HepG2 (cell line): Measurements from ENCODE around the gene SPATA32. TPM values are rescaled to one million over a fixed set of nuclear protein-coding genes. Genes with fewer than 3 reads are reported as not detected.
A peak's percentile ranks its signal among the peaks of the same experiment; 100 is the strongest.

ENCODE experiments used
- ADNP ChIP-seq: sonication (generic); formaldehyde crosslinking; IDR thresholded peaks from 2 replicates; pipeline ENCODE4 v1.4.0; 2020; ENCODE audit warnings: missing genetic modification reagents
- CEBPG ChIP-seq: IDR thresholded peaks from 2 replicates; pipeline ENCODE4 v1.6.1; 2016
- RAD51 ChIP-seq: fragments of 450-650 bp; IDR thresholded peaks from 2 replicates; pipeline ENCODE4 v1.6.1; 2016; ENCODE audit warnings: borderline replicate concordance
- ZNF44 ChIP-seq: sonication (generic); formaldehyde crosslinking; IDR thresholded peaks from 2 replicates; pipeline ENCODE4 v1.5.1; 2020; ENCODE audit warnings: mild to moderate bottlenecking, missing genetic modification reagents
- ZNF577 ChIP-seq: sonication (generic); formaldehyde crosslinking; IDR thresholded peaks from 2 replicates; pipeline ENCODE4 v1.4.0; 2020; ENCODE audit warnings: mild to moderate bottlenecking, low read depth, missing genetic modification reagents, borderline replicate concordance
- ZNF720 ChIP-seq: sonication (generic); formaldehyde crosslinking; IDR thresholded peaks from 2 replicates; pipeline ENCODE4 v1.4.0; 2020; ENCODE audit warnings: missing genetic modification reagents
- ZSCAN22 ChIP-seq: sonication (generic); formaldehyde crosslinking; IDR thresholded peaks from 2 replicates; pipeline ENCODE4 v1.4.0; 2020; ENCODE audit warnings: mild to moderate bottlenecking, missing genetic modification reagents
- ZUFSP ChIP-seq: sonication (generic); formaldehyde crosslinking; IDR thresholded peaks from 2 replicates; pipeline ENCODE4 v1.9.0; 2021; ENCODE audit warnings: missing genetic modification reagents, mild to moderate bottlenecking, borderline replicate concordance
- polyA plus RNA-seq, 8 experiments: library from polyadenylated mRNA; depleted of rRNA in 3 of 8; stranded (reverse) in 7 of 8; unstranded in 1 of 8; fragments of >200 nt; fragmentation: Illumina TruSeq in 4 of 8; extraction: Trizol in 4 of 8; gene quantifications; 2 replicates each; pipeline versions ENCODE4 v1.2.1 to v1.2.3, GENCODE V29; 2011 to 2016; ENCODE audit warnings: low read depth in 4 of 8, missing spikeins in 1 of 8, mixed read lengths in 1 of 8; ENCODE audit not compliant: insufficient read depth in 1 of 8
- total RNA-seq, 5 experiments: library from RNA; depleted of rRNA; stranded (reverse); fragments of >200 nt; fragmentation: Illumina TruSeq; extraction: Trizol; gene quantifications; 2 replicates each; pipeline ENCODE4 v1.2.3, GENCODE V29; 2016; ENCODE audit warnings: low read depth in 1 of 5
- TF ChIP-seq, protein P1 (sequence below): sonication (generic); formaldehyde crosslinking; IDR thresholded peaks from 2 replicates; pipeline ENCODE4 v1.5.0; 2020; ENCODE audit warnings: mild to moderate bottlenecking, missing genetic modification reagents, borderline replicate concordance
- TF ChIP-seq, protein P2 (sequence below): sonication (generic); formaldehyde crosslinking; IDR thresholded peaks from 2 replicates; pipeline ENCODE4 v1.4.0; 2020; ENCODE audit warnings: mild to moderate bottlenecking, missing genetic modification reagents
- TF ChIP-seq, protein P3 (sequence below): sonication (generic); formaldehyde crosslinking; IDR thresholded peaks from 2 replicates; pipeline ENCODE4 v1.8.1; 2023; ENCODE audit warnings: missing genetic modification reagents, inconsistent platforms, borderline replicate concordance
- TF ChIP-seq, protein P4 (sequence below): sonication (generic); formaldehyde crosslinking; IDR thresholded peaks from 2 replicates; pipeline ENCODE4 v1.5.0; 2020; ENCODE audit warnings: missing genetic modification reagents

SPATA32 gene
- total and polyA plus RNA-seq, 2 of the 13 experiments (the other 11 are each of a cell fraction or from before 2014, with no cell fraction given), result not detected

DNA sequence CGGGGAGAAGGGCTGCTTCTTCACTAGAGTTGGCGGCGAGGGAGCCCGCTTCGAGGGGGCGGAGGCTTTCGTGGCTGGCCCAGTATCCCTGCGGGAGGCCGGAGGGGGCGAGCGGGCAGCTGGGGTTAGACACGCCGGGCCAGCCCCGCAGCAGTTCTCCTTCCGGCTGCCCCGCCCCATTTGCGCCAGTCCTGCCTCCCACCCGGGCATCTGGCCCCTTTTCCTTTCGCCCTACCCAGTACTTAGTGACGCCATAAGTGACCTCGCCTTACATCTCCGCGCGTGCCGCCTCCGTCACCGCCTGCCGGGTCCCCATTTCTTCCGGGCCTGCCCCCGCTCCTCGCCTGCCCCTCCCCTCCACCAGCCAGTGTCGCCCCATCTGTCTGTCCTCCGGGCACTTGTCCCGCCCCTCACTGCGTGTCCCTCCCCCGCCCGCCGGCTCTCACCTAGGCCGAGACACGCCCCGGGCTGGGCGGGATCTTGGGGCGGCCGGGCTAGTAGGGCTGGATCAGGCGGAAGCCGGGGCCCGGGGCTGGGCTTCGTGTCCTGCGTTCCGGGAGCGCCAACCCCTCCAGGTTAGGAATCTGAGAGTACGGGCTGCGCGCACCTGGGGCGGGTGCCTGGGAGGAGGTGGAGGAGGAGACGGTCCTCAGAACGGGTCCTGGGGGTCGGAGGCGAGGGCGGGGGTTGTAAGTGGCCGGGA lies 14.3 kb downstream of the SPATA32 start (continued):
- TF ChIP-seq ZUFSP (no peak), ZSCAN22 (CRISPR knock-in tag) (no peak), ADNP (CRISPR knock-in tag) (no peak), CEBPG (CRISPR knock-in tag) (0 out of 2 replicates have a peak, but pooled peaks have one; percentile 3), ZNF44 (CRISPR knock-in tag) (no peak), ZNF577 (CRISPR knock-in tag) (no peak), RAD51 (no peak), ZNF720 (CRISPR knock-in tag) (no peak)
- TF ChIP-seq, protein P1, sequence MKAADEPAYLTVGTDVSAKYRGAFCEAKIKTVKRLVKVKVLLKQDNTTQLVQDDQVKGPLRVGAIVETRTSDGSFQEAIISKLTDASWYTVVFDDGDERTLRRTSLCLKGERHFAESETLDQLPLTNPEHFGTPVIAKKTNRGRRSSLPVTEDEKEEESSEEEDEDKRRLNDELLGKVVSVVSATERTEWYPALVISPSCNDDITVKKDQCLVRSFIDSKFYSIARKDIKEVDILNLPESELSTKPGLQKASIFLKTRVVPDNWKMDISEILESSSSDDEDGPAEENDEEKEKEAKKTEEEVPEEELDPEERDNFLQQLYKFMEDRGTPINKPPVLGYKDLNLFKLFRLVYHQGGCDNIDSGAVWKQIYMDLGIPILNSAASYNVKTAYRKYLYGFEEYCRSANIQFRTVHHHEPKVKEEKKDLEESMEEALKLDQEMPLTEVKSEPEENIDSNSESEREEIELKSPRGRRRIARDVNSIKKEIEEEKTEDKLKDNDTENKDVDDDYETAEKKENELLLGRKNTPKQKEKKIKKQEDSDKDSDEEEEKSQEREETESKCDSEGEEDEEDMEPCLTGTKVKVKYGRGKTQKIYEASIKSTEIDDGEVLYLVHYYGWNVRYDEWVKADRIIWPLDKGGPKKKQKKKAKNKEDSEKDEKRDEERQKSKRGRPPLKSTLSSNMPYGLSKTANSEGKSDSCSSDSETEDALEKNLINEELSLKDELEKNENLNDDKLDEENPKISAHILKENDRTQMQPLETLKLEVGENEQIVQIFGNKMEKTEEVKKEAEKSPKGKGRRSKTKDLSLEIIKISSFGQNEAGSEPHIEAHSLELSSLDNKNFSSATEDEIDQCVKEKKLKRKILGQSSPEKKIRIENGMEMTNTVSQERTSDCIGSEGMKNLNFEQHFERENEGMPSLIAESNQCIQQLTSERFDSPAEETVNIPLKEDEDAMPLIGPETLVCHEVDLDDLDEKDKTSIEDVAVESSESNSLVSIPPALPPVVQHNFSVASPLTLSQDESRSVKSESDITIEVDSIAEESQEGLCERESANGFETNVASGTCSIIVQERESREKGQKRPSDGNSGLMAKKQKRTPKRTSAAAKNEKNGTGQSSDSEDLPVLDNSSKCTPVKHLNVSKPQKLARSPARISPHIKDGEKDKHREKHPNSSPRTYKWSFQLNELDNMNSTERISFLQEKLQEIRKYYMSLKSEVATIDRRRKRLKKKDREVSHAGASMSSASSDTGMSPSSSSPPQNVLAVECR (CRISPR knock-in tag), result peak; percentile 70; the same call in 1 of the 2 replicates
- TF ChIP-seq, protein P2, sequence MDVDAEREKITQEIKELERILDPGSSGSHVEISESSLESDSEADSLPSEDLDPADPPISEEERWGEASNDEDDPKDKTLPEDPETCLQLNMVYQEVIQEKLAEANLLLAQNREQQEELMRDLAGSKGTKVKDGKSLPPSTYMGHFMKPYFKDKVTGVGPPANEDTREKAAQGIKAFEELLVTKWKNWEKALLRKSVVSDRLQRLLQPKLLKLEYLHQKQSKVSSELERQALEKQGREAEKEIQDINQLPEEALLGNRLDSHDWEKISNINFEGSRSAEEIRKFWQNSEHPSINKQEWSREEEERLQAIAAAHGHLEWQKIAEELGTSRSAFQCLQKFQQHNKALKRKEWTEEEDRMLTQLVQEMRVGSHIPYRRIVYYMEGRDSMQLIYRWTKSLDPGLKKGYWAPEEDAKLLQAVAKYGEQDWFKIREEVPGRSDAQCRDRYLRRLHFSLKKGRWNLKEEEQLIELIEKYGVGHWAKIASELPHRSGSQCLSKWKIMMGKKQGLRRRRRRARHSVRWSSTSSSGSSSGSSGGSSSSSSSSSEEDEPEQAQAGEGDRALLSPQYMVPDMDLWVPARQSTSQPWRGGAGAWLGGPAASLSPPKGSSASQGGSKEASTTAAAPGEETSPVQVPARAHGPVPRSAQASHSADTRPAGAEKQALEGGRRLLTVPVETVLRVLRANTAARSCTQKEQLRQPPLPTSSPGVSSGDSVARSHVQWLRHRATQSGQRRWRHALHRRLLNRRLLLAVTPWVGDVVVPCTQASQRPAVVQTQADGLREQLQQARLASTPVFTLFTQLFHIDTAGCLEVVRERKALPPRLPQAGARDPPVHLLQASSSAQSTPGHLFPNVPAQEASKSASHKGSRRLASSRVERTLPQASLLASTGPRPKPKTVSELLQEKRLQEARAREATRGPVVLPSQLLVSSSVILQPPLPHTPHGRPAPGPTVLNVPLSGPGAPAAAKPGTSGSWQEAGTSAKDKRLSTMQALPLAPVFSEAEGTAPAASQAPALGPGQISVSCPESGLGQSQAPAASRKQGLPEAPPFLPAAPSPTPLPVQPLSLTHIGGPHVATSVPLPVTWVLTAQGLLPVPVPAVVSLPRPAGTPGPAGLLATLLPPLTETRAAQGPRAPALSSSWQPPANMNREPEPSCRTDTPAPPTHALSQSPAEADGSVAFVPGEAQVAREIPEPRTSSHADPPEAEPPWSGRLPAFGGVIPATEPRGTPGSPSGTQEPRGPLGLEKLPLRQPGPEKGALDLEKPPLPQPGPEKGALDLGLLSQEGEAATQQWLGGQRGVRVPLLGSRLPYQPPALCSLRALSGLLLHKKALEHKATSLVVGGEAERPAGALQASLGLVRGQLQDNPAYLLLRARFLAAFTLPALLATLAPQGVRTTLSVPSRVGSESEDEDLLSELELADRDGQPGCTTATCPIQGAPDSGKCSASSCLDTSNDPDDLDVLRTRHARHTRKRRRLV (CRISPR knock-in tag), result peak; percentile 48
- TF ChIP-seq, protein P3, sequence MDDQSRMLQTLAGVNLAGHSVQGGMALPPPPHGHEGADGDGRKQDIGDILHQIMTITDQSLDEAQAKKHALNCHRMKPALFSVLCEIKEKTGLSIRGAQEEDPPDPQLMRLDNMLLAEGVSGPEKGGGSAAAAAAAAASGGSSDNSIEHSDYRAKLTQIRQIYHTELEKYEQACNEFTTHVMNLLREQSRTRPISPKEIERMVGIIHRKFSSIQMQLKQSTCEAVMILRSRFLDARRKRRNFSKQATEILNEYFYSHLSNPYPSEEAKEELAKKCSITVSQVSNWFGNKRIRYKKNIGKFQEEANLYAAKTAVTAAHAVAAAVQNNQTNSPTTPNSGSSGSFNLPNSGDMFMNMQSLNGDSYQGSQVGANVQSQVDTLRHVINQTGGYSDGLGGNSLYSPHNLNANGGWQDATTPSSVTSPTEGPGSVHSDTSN (CRISPR knock-in tag), result no peak
- TF ChIP-seq, protein P4, sequence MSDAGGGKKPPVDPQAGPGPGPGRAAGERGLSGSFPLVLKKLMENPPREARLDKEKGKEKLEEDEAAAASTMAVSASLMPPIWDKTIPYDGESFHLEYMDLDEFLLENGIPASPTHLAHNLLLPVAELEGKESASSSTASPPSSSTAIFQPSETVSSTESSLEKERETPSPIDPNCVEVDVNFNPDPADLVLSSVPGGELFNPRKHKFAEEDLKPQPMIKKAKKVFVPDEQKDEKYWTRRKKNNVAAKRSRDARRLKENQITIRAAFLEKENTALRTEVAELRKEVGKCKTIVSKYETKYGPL (CRISPR knock-in tag), result no peak
